Measurements from ENCODE around the gene TMEM37. TPM values are rescaled to one million over a fixed set of nuclear protein-coding genes. Genes with fewer than 3 reads are reported as not detected.

TMEM37 gene
- total RNA-seq, 1 experiment from 2014 or later, result 2.3 TPM

DNA sequence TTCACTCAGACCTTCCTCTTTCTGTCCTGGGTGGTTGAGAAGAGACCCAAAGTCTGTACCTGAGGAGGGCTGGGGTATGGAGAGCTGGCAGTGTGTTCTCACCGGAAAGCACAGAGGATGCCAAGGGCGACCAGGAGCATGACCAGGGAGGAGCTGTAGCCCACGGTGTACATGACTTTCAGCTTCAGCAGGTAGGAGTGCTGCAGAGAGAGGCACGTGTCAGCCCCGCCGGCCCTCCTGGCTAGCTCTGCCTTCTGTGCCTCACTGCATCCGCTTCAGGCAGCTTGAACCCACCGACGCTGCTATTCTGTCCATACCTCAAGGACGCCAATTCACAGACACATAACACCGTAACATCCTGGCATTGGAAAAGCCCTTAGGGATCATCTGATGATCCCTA lies 34.0 kb downstream of the TMEM37 start:
- H3K9me3 ChIP-seq (ENCODE audit: control insufficient read depth in 1 of 2, insufficient read depth in 1 of 2, low read depth in 1 of 2, low read length in 2 of 2), result no peaks in the 10 kb centered on the region
- H3K27me3 ChIP-seq (ENCODE audit: insufficient read depth, low read length), result no peaks in the 10 kb centered on the region
- BruUV-seq (replicated peaks), result no TSS peak
- ATAC-seq, result no peak
- H3K36me3 ChIP-seq (ENCODE audit: control insufficient read depth in 1 of 2, insufficient read depth in 2 of 2, low read length in 2 of 2), result no peaks in the 10 kb centered on the region
- H3K4me2 ChIP-seq (ENCODE audit: low read length), result no peak overlapping the region
- TF ChIP-seq SP1 (IDR thresholded peaks at IDR 0.05; ENCODE audit: low read depth) (no peak), SRF (IDR thresholded peaks at IDR 0.05; ENCODE audit: low read depth) (no peak), ELF1 (IDR thresholded peaks at IDR 0.05; ENCODE audit: borderline replicate concordance, low read depth) (no peak), POLR2A (IDR thresholded peaks at IDR 0.05; ENCODE audit: borderline replicate concordance, extremely low read depth, insufficient read depth, insufficient read length) (no peak), JUND (IDR thresholded peaks at IDR 0.05) (no peak), RAD21 (IDR thresholded peaks at IDR 0.05; ENCODE audit: low read depth) (no peak)
- TF ChIP-seq, protein P1, sequence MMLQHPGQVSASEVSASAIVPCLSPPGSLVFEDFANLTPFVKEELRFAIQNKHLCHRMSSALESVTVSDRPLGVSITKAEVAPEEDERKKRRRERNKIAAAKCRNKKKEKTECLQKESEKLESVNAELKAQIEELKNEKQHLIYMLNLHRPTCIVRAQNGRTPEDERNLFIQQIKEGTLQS (IDR thresholded peaks at IDR 0.05), result no peak
- TF ChIP-seq, protein P2, sequence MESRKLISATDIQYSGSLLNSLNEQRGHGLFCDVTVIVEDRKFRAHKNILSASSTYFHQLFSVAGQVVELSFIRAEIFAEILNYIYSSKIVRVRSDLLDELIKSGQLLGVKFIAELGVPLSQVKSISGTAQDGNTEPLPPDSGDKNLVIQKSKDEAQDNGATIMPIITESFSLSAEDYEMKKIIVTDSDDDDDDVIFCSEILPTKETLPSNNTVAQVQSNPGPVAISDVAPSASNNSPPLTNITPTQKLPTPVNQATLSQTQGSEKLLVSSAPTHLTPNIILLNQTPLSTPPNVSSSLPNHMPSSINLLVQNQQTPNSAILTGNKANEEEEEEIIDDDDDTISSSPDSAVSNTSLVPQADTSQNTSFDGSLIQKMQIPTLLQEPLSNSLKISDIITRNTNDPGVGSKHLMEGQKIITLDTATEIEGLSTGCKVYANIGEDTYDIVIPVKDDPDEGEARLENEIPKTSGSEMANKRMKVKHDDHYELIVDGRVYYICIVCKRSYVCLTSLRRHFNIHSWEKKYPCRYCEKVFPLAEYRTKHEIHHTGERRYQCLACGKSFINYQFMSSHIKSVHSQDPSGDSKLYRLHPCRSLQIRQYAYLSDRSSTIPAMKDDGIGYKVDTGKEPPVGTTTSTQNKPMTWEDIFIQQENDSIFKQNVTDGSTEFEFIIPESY (IDR thresholded peaks at IDR 0.05; ENCODE audit: extremely low read depth, insufficient replicate concordance, low read length), result no peak
- TF ChIP-seq, protein P3, sequence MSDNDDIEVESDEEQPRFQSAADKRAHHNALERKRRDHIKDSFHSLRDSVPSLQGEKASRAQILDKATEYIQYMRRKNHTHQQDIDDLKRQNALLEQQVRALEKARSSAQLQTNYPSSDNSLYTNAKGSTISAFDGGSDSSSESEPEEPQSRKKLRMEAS (IDR thresholded peaks at IDR 0.05), result no peak
- POLR2A ChIA-PET, result no interaction called here
- no peak overlapping the region for H2AFZ ChIP-seq (ENCODE audit: low read depth, low read length, poor library complexity, severe bottlenecking)
- H3K4me3 ChIP-seq (replicated peaks in 1 of 2; ENCODE audit: low read depth in 1 of 2, low read length in 2 of 2), result no peak overlapping the region
- no peaks in the 10 kb centered on the region for H3K9me2 ChIP-seq (ENCODE audit: insufficient read depth)
- no peaks in the 10 kb centered on the region for H4K20me1 ChIP-seq (ENCODE audit: insufficient read depth)
- DNase-seq (ENCODE audit: low read depth, low spot score), result no peak
- RAD21 ChIA-PET (ENCODE audit: low non-redundant PET in 1 of 2, low total read pairs in 2 of 2, uncharacterized antibody in 2 of 2, unreplicated experiment in 2 of 2), result no interaction called here
- intact Hi-C loops (cut with micrococcal nuclease), result no loop called here
- H3K79me2 ChIP-seq (ENCODE audit: insufficient read depth, low read length), result no peaks in the 10 kb centered on the region
- CTCF ChIA-PET, result interaction anchor here (2.0 kb wide), 1 partner anchor 11 kb away, joined by 7 read pairs; no protein-coding TSS in a partner anchor
- H3K4me1 ChIP-seq (ENCODE audit: control insufficient read depth in 1 of 2, insufficient read depth in 2 of 2, low read length in 2 of 2), result peaks cover 0 to 4% of the 10 kb centered on the region in 2 experiments; a peak in 1 of 4 replicates
- no peak overlapping the region for H3K27ac ChIP-seq (ENCODE audit: low read depth, low read length)
- H3K9ac ChIP-seq (ENCODE audit: low read length), result no peak overlapping the region

All from HCT116 (cell line).